K562 (cell line): ENCODE measurements around the gene MOAP1. TPM values are rescaled to one million over a fixed set of nuclear protein-coding genes. Genes with fewer than 3 reads are reported as not detected.

Experiments
- ATAC-seq: fragments of 200-7000 bp; cut with Tn5 transposase; 3 replicates; pipeline ENCODE4 v1.9.1; 2020; ENCODE audit warnings: moderate library complexity
- BruUV-seq: library from RNA; stranded (reverse); fragments of 400-500 nt; replicated peaks from 2 replicates; lab custom pipeline; 2021; lab: Mats Ljungman, UMichigan
- CTCF ChIA-PET: fragments of 300-600 bp; formaldehyde crosslinking; extraction: SDS; loops from one replicate; lab custom pipeline; 2021; ENCODE audit warnings: low intra/inter-chr PET ratio; lab: Yijun Ruan, JAX
- POLR2A ChIA-PET: fragments of 300-600, 350-650 bp; sonication (Branson Sonifier 250); formaldehyde crosslinking; extraction: SDS; loops from one replicate; lab custom pipeline; 2021; ENCODE audit warnings: antibody characterized with exemption, inconsistent platforms; lab: Yijun Ruan, JAX
- DNase-seq, 4 experiments: peaks; one replicate each; pipeline versions ENCODE4 v3.0.0 to v3.0.0-alpha.2; 2011 to 2018; ENCODE audit warnings: low spot score in 3 of 4, mixed read lengths in 3 of 4; ENCODE audit errors: extremely low read depth in 1 of 4
- FAIRE-seq: peaks from 2 replicates; lab custom pipeline; 2011; peaks lifted over from hg19 to GRCh38; lab: Jason Lieb, UNC
- H2AFZ ChIP-seq: 2 replicates; pipeline ENCODE4 v1.6.0; 2011; ENCODE audit warnings: low read depth, low read length, control low read depth, inconsistent platforms
- H3K27ac ChIP-seq: fragments of 200-600 bp; 3 replicates; pipeline ENCODE4 v1.8.0; 2011; ENCODE audit warnings: low read depth, mild to moderate bottlenecking, control low read depth, inconsistent platforms, low read length, moderate library complexity, mixed read lengths; ENCODE audit errors: extremely low read depth
- H3K27me3 ChIP-seq, 2 experiments: fragments of 300-600 bp in 1 of 2; 2 replicates in 1 of 2; 3 replicates in 1 of 2; pipeline versions ENCODE4 v1.6.0 to v1.8.0; 2011; ENCODE audit warnings: inconsistent platforms in 2 of 2, low read length in 2 of 2, mild to moderate bottlenecking in 1 of 2, mixed read lengths in 1 of 2, moderate library complexity in 1 of 2; ENCODE audit not compliant: control insufficient read depth in 2 of 2, insufficient read depth in 2 of 2
- H3K36me3 ChIP-seq: fragments of 300-600 bp; 3 replicates; pipeline ENCODE4 v1.8.0; 2011; ENCODE audit warnings: mild to moderate bottlenecking, low read length, inconsistent platforms; ENCODE audit not compliant: control insufficient read depth, insufficient read depth
- H3K4me1 ChIP-seq, 2 experiments: fragments of 200-600 bp in 1 of 2; replicated peaks in 1 of 2; 2 replicates in 1 of 2; 3 replicates in 1 of 2; pipeline versions ENCODE4 v1.5.1 to v1.8.0; 2011; ENCODE audit warnings: inconsistent platforms in 2 of 2, low read length in 2 of 2, mild to moderate bottlenecking in 1 of 2, mixed read lengths in 1 of 2, moderate library complexity in 1 of 2; ENCODE audit not compliant: control insufficient read depth in 2 of 2, insufficient read depth in 2 of 2
- H3K4me2 ChIP-seq: 2 replicates; pipeline ENCODE4 v1.6.1; 2011; ENCODE audit warnings: low read length, control low read depth, inconsistent platforms, mixed read lengths; ENCODE audit not compliant: insufficient read depth
- H3K4me3 ChIP-seq: fragments of 200-600 bp; sonication (generic), shearing (Covaris generic); 2 replicates; pipeline ENCODE4 v1.5.1; 2016; ENCODE audit warnings: control low read depth, inconsistent platforms
- H3K79me2 ChIP-seq: fragments of 200-600 bp; 3 replicates; pipeline ENCODE4 v1.8.0; 2011; ENCODE audit warnings: low read length, inconsistent platforms; ENCODE audit not compliant: control insufficient read depth, insufficient read depth
- H3K9ac ChIP-seq, 2 experiments: 2 replicates each; pipeline versions ENCODE4 v1.6.0 to v1.6.1; 2011; ENCODE audit warnings: low read depth in 2 of 2, low read length in 2 of 2, control low read depth in 1 of 2, inconsistent platforms in 1 of 2, mild to moderate bottlenecking in 1 of 2, mixed read lengths in 1 of 2; ENCODE audit not compliant: insufficient read depth in 1 of 2
- H3K9me1 ChIP-seq: one replicate; pipeline ENCODE4 v1.6.0; 2011; ENCODE audit warnings: inconsistent platforms, mild to moderate bottlenecking, low read length, moderate library complexity; ENCODE audit not compliant: control insufficient read depth, insufficient read depth
- H3K9me3 ChIP-seq: replicated peaks from 2 replicates; pipeline ENCODE4 v1.5.1; 2011; ENCODE audit warnings: low read depth, low read length, inconsistent platforms; ENCODE audit not compliant: control insufficient read depth, insufficient read depth
- H4K20me1 ChIP-seq: replicated peaks from 2 replicates; pipeline ENCODE4 v1.6.1; 2011; ENCODE audit warnings: low read length, inconsistent platforms, mixed read lengths; ENCODE audit not compliant: control insufficient read depth, insufficient read depth
- WGBS: fragments of 100-300 bp; shearing (Covaris generic); methylation state at CpG from one replicate; pipeline ENCODE4 v1.1.6; 2016; ENCODE audit warnings: low coverage, mixed read lengths; ENCODE audit not compliant: insufficient coverage; ENCODE audit errors: missing lambda C conversion rate; 5-methylcytosine and 5-hydroxymethylcytosine counted together
- in situ Hi-C: fragments of 300-500 bp; cut with MboI; formaldehyde crosslinking; loops from 4 replicates; pipeline ENCODE4 v1.15.0; 2018; ENCODE audit warnings: inconsistent platforms, mixed read lengths
- intact Hi-C: fragments of 100-400 bp; cut with micrococcal nuclease; formaldehyde crosslinking; loops from 2 replicates; pipeline ENCODE4 v1.14.2; 2022
- polyA plus RNA-seq, 8 experiments: library from polyadenylated mRNA; depleted of rRNA in 4 of 8; stranded (reverse) in 5 of 8; unstranded in 3 of 8; fragments of >200 nt; fragmentation: Nextera tagmentation in 2 of 8; fragmentation: Illumina TruSeq in 1 of 8; extraction: Ambion mirVana in 2 of 8; extraction: Trizol in 1 of 8; gene quantifications; 2 replicates each; pipeline versions ENCODE4 v1.2.1 to v1.2.3, GENCODE V29; 2011 to 2014; ENCODE audit warnings: inconsistent platforms in 1 of 8, missing spikeins in 1 of 8
- total RNA-seq, 7 experiments: library from RNA; depleted of rRNA in 6 of 7; stranded (reverse); fragments of >200 nt in 6 of 7; fragmentation: Illumina TruSeq in 2 of 7; extraction: Trizol in 2 of 7; gene quantifications; 2 replicates each; pipeline versions ENCODE4 v1.2.1 to v1.2.3, GENCODE V29; 2011 to 2021; ENCODE audit warnings: low replicate concordance in 1 of 7
- TF ChIP-seq, protein P1 (sequence below): fragments of 450-650 bp; formaldehyde crosslinking; IDR thresholded peaks from 2 replicates; pipeline ENCODE4 v1.4.0; 2020; ENCODE audit warnings: mild to moderate bottlenecking, moderate library complexity
- TF ChIP-seq, protein P2 (sequence below): fragments of 250-450 bp; sonication (Bioruptor Pico); IDR thresholded peaks from 2 replicates; pipeline ENCODE4 v1.4.0; 2020
- TF ChIP-seq, protein P3 (sequence below), 3 experiments: IDR thresholded peaks in 2 of 3; conservative IDR thresholded peaks in 1 of 3; 2 replicates each; pipeline ENCODE4 v1.5.1; 2011 to 2012; ENCODE audit warnings: low read length in 3 of 3, mild to moderate bottlenecking in 3 of 3, control low read depth in 2 of 3, improper control_type of control experiment in 1 of 3, inconsistent platforms in 1 of 3, low read depth in 1 of 3, mixed read lengths in 1 of 3, moderate library complexity in 1 of 3; ENCODE audit not compliant: insufficient read depth in 2 of 3

The MOAP1 gene
- total and polyA plus RNA-seq, 9 of the 15 experiments (the other 6 are each of a cell fraction or from before 2014, with no cell fraction given): 1.5 to 14.4 (median 6.0) TPM

GRCh38 chr14:93219103-93219726 lies 34.5 kb upstream of the MOAP1 start:
- ATAC-seq: peak; percentile 92
- no peaks in the 10 kb centered on the region for H4K20me1 ChIP-seq
- in situ Hi-C loops (no loop called here), intact Hi-C loops (no loop called here)
- peak in 1 of 4 experiments; percentile 63 for DNase-seq
- no peak overlapping the region for H3K4me2 ChIP-seq
- no peaks in the 10 kb centered on the region for H3K4me1 ChIP-seq
- H3K9me1 ChIP-seq: no peaks in the 10 kb centered on the region
- no peak overlapping the region for H2AFZ ChIP-seq
- H3K36me3 ChIP-seq: peaks cover 56% of the 10 kb centered on the region; the same call in 1 of the 3 replicates
- ChIA-PET CTCF (interaction anchor here (0.6 to 1.2 kb wide), 4 partner anchors 18 to 504 kb away, joined by 4 to 5 read pairs (median 4); no protein-coding TSS in a partner anchor), POLR2A (interaction anchor here (0.8 to 1.2 kb wide), 3 partner anchors 16 to 106 kb away, joined by 3 to 5 read pairs (median 5); no protein-coding TSS in a partner anchor)
- no peak overlapping the region for H3K27ac ChIP-seq
- FAIRE-seq: peak; percentile 35
- no peaks in the 10 kb centered on the region for H3K9me3 ChIP-seq
- no peak overlapping the region for H3K9ac ChIP-seq
- WGBS: 74% methylated on average over 3 of the region's 3 CpGs
- no peak overlapping the region for H3K4me3 ChIP-seq
- H3K79me2 ChIP-seq: no peaks in the 10 kb centered on the region
- no peaks in the 10 kb centered on the region for H3K27me3 ChIP-seq
- no TSS peak for BruUV-seq
- TF ChIP-seq, protein P1, sequence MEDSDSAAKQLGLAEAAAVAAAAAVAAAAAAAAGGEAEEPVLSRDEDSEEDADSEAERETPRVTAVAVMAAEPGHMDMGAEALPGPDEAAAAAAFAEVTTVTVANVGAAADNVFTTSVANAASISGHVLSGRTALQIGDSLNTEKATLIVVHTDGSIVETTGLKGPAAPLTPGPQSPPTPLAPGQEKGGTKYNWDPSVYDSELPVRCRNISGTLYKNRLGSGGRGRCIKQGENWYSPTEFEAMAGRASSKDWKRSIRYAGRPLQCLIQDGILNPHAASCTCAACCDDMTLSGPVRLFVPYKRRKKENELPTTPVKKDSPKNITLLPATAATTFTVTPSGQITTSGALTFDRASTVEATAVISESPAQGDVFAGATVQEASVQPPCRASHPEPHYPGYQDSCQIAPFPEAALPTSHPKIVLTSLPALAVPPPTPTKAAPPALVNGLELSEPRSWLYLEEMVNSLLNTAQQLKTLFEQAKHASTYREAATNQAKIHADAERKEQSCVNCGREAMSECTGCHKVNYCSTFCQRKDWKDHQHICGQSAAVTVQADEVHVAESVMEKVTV (CRISPR knock-in tag): peak; percentile 34; the same call in 1 of the 2 replicates
- TF ChIP-seq, protein P2, sequence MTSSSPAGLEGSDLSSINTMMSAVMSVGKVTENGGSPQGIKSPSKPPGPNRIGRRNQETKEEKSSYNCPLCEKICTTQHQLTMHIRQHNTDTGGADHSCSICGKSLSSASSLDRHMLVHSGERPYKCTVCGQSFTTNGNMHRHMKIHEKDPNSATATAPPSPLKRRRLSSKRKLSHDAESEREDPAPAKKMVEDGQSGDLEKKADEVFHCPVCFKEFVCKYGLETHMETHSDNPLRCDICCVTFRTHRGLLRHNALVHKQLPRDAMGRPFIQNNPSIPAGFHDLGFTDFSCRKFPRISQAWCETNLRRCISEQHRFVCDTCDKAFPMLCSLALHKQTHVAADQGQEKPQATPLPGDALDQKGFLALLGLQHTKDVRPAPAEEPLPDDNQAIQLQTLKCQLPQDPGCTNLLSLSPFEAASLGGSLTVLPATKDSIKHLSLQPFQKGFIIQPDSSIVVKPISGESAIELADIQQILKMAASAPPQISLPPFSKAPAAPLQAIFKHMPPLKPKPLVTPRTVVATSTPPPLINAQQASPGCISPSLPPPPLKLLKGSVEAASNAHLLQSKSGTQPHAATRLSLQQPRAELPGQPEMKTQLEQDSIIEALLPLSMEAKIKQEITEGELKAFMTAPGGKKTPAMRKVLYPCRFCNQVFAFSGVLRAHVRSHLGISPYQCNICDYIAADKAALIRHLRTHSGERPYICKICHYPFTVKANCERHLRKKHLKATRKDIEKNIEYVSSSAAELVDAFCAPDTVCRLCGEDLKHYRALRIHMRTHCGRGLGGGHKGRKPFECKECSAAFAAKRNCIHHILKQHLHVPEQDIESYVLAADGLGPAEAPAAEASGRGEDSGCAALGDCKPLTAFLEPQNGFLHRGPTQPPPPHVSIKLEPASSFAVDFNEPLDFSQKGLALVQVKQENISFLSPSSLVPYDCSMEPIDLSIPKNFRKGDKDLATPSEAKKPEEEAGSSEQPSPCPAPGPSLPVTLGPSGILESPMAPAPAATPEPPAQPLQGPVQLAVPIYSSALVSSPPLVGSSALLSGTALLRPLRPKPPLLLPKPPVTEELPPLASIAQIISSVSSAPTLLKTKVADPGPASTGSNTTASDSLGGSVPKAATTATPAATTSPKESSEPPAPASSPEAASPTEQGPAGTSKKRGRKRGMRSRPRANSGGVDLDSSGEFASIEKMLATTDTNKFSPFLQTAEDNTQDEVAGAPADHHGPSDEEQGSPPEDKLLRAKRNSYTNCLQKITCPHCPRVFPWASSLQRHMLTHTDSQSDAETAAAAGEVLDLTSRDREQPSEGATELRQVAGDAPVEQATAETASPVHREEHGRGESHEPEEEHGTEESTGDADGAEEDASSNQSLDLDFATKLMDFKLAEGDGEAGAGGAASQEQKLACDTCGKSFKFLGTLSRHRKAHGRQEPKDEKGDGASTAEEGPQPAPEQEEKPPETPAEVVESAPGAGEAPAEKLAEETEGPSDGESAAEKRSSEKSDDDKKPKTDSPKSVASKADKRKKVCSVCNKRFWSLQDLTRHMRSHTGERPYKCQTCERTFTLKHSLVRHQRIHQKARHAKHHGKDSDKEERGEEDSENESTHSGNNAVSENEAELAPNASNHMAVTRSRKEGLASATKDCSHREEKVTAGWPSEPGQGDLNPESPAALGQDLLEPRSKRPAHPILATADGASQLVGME: no peak
- TF ChIP-seq, protein P3, sequence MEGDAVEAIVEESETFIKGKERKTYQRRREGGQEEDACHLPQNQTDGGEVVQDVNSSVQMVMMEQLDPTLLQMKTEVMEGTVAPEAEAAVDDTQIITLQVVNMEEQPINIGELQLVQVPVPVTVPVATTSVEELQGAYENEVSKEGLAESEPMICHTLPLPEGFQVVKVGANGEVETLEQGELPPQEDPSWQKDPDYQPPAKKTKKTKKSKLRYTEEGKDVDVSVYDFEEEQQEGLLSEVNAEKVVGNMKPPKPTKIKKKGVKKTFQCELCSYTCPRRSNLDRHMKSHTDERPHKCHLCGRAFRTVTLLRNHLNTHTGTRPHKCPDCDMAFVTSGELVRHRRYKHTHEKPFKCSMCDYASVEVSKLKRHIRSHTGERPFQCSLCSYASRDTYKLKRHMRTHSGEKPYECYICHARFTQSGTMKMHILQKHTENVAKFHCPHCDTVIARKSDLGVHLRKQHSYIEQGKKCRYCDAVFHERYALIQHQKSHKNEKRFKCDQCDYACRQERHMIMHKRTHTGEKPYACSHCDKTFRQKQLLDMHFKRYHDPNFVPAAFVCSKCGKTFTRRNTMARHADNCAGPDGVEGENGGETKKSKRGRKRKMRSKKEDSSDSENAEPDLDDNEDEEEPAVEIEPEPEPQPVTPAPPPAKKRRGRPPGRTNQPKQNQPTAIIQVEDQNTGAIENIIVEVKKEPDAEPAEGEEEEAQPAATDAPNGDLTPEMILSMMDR (IDR thresholded peaks at IDR 0.05 in 2 of 3, conservative IDR thresholded peaks at IDR 0.05 in 1 of 3; ENCODE audit: insufficient read depth in 2 of 3, low read depth in 1 of 3, low read length in 3 of 3): peak; percentile 58 to 66 (median 58)
